ENCODE data around the gene SLCO2B1.
A peak's percentile ranks its signal among the peaks of the same experiment; 100 is the strongest.

The SLCO2B1 gene

GRCh38 chr11:75212411-75212810 is 61.5 kb downstream of the SLCO2B1 start:
- TF ChIP-seq GLIS3 (CRISPR knock-in tag; IDR thresholded peaks at IDR 0.05) (no peak), CREB5 (CRISPR knock-in tag; IDR thresholded peaks at IDR 0.05; ENCODE audit: low read depth) (no peak), ZNF565 (CRISPR knock-in tag; conservative IDR thresholded peaks at IDR 0.05; ENCODE audit: low read depth) (no peak), ZFP30 (CRISPR knock-in tag; IDR thresholded peaks at IDR 0.05) (no peak), SNAI2 (CRISPR knock-in tag; IDR thresholded peaks at IDR 0.05) (no peak), TOX (CRISPR knock-in tag; IDR thresholded peaks at IDR 0.05; ENCODE audit: borderline replicate concordance) (no peak), PATZ1 (CRISPR knock-in tag; IDR thresholded peaks at IDR 0.05; ENCODE audit: borderline replicate concordance) (no peak), ISL1 (CRISPR knock-in tag; IDR thresholded peaks at IDR 0.05) (no peak), ZNF70 (CRISPR knock-in tag; IDR thresholded peaks at IDR 0.05) (no peak), ZNF8 (CRISPR knock-in tag; IDR thresholded peaks at IDR 0.05) (no peak), CSDC2 (CRISPR knock-in tag; IDR thresholded peaks at IDR 0.05) (no peak), TCF4 (CRISPR knock-in tag; IDR thresholded peaks at IDR 0.05; ENCODE audit: borderline replicate concordance) (no peak), ARNTL (CRISPR knock-in tag; IDR thresholded peaks at IDR 0.05; ENCODE audit: borderline replicate concordance, low read depth) (no peak), ESRRG (CRISPR knock-in tag; IDR thresholded peaks at IDR 0.05) (no peak), TSHZ2 (CRISPR knock-in tag; IDR thresholded peaks at IDR 0.05) (no peak), OSR1 (CRISPR knock-in tag; IDR thresholded peaks at IDR 0.05) (no peak), POU6F1 (CRISPR knock-in tag; IDR thresholded peaks at IDR 0.05; ENCODE audit: borderline replicate concordance, low read depth) (no peak), CSRNP3 (CRISPR knock-in tag; IDR thresholded peaks at IDR 0.05) (no peak)
- no peak for ATAC-seq

- peak; percentile 97 for ATAC-seq
- TF ChIP-seq TCF4 (CRISPR knock-in tag; IDR thresholded peaks at IDR 0.05; ENCODE audit: borderline replicate concordance) (peak; percentile 54; the same call in 1 of the 2 replicates), TSHZ2 (CRISPR knock-in tag; IDR thresholded peaks at IDR 0.05) (0 out of 2 replicates have a peak, but pooled peaks have one; percentile 63), SNAI2 (CRISPR knock-in tag; IDR thresholded peaks at IDR 0.05) (peak; percentile 87), ZC3H10 (CRISPR knock-in tag; IDR thresholded peaks at IDR 0.05) (no peak), CSDC2 (CRISPR knock-in tag; IDR thresholded peaks at IDR 0.05) (peak; percentile 95), ZFP30 (CRISPR knock-in tag; IDR thresholded peaks at IDR 0.05) (0 out of 2 replicates have a peak, but pooled peaks have one; percentile 26), GLIS3 (CRISPR knock-in tag; IDR thresholded peaks at IDR 0.05) (no peak), BACH2 (CRISPR knock-in tag; IDR thresholded peaks at IDR 0.05; ENCODE audit: borderline replicate concordance) (peak; percentile 14; the same call in 1 of the 2 replicates), ZNF8 (CRISPR knock-in tag; IDR thresholded peaks at IDR 0.05) (peak; percentile 25; the same call in 1 of the 2 replicates), ZFP3 (CRISPR knock-in tag; IDR thresholded peaks at IDR 0.05) (peak; percentile 58; the same call in 1 of the 2 replicates), PATZ1 (CRISPR knock-in tag; IDR thresholded peaks at IDR 0.05; ENCODE audit: borderline replicate concordance) (no peak), ZNF70 (CRISPR knock-in tag; IDR thresholded peaks at IDR 0.05) (no peak; the same call in 1 of the 2 replicates), ISL1 (CRISPR knock-in tag; IDR thresholded peaks at IDR 0.05) (peak; percentile 55; the same call in 1 of the 2 replicates)
Measured at GRCh38 chr11:75214411-75214821, 63.5 kb downstream of the SLCO2B1 start.

Measured in SK-N-SH treated with all-trans-retinoic acid at 6 μM for 48 hours (cell line).